Left lung (tissue), 10 donors: ENCODE data around the gene ENG. TPM values are rescaled to one million over a fixed set of nuclear protein-coding genes. Genes with fewer than 3 reads are reported as not detected.

Source experiments
- ATAC-seq: fragments of 200-7000 bp; cut with Tn5 transposase; one replicate; pipeline ENCODE4 v1.9.1; 2020; ENCODE audit warnings: moderate library complexity
- DNase-seq, 4 donors: peaks; one replicate each; pipeline ENCODE4 v3.0.0-alpha.2; 2013 to 2020
- H3K27ac ChIP-seq, 2 donors: fragments of 200-600 bp; sonication (generic) in 1 of 2; one replicate each; pipeline versions ENCODE4 v1.5.0 to v1.8.0; 2020 to 2021
- H3K27me3 ChIP-seq, 2 donors: fragments of 200-600 bp; sonication (generic) in 1 of 2; one replicate each; pipeline versions ENCODE4 v1.5.0 to v1.8.0; 2020 to 2021
- H3K36me3 ChIP-seq, 2 donors: fragments of 200-600 bp; sonication (generic) in 1 of 2; one replicate each; pipeline versions ENCODE4 v1.5.0 to v1.8.0; 2020 to 2021
- H3K4me1 ChIP-seq, 2 donors: fragments of 200-600 bp; one replicate each; pipeline ENCODE4 v1.8.0; 2021
- H3K4me3 ChIP-seq, 2 donors: fragments of 200-600 bp; sonication (generic) in 1 of 2; one replicate each; pipeline versions ENCODE4 v1.5.0 to v1.8.0; 2020 to 2021; ENCODE audit warnings: mild to moderate bottlenecking in 1 of 2
- H3K9me3 ChIP-seq, 2 donors: fragments of 200-600 bp; sonication (generic) in 1 of 2; one replicate each; pipeline versions ENCODE4 v1.5.0 to v1.8.0; 2020 to 2021
- CTCF ChIP-seq, 2 donors: fragments of 200-600 bp; sonication (generic) in 1 of 2; IDR thresholded peaks; one replicate each; pipeline versions ENCODE4 v1.5.0 to v1.8.0; 2021; ENCODE audit warnings: antibody characterized with exemption in 2 of 2
- intact Hi-C, 2 donors: fragments of 100-400 bp; cut with DNase I; formaldehyde crosslinking; loops; one replicate each; pipeline versions ENCODE4 v1.11.2 to v1.14.2; 2022
- polyA plus RNA-seq, 6 donors: library from polyadenylated mRNA; unstranded; fragments of 120-200 nt; gene quantifications; one replicate each; pipeline ENCODE4 v1.2.1, GENCODE V29; 2013; ENCODE audit not compliant: insufficient read length in 6 of 6
- total RNA-seq, 2 donors: library from RNA; stranded (reverse); fragmentation: NEBNext Ultra II Directional; extraction: Animal tissue kit (Norgen Biotek cat#: 25700); gene quantifications; one replicate each; pipeline ENCODE4 v1.2.1, GENCODE V29; 2021
- donor health status: DM: no; HTN: yes; CAD: no.
- donor health status: DM: no; HTN: no; CAD: no.

The ENG gene
- total and polyA plus RNA-seq, 8 donors: 71.8 to 354 (median 93.6) TPM

- intact Hi-C loops: no loop called here
- Histone ChIP-seq H3K9me3 (no peaks in the 10 kb centered on the region), H3K36me3 (peaks cover 0 to 25% of the 10 kb centered on the region in 2 donors), H3K4me3 (peak overlapping the region in 1 of 2 donors; percentile 74), H3K4me1 (peaks cover 12 to 79% of the 10 kb centered on the region in 2 donors), H3K27ac (peak overlapping the region in 1 of 2 donors; percentile 70), H3K27me3 (no peaks in the 10 kb centered on the region)
- no peak for TF ChIP-seq CTCF (IDR thresholded peaks at IDR 0.05)
- ATAC-seq (no peak), DNase-seq (no peak)
Observed at GRCh38 chr9:127771570-127772189, 82.8 kb downstream of the ENG start.

GRCh38 chr9:127770905-127771569 lies 83.4 kb downstream of the ENG start:
- TF ChIP-seq CTCF (IDR thresholded peaks at IDR 0.05): no peak
- intact Hi-C loops: no loop called here
- ATAC-seq (peak; percentile 98), DNase-seq (peak; percentile 96 to 100 (median 99))
- H3K36me3 ChIP-seq: peaks cover 0 to 32% of the 10 kb centered on the region in 2 donors
- H3K9me3 ChIP-seq: no peaks in the 10 kb centered on the region
- peaks cover 12 to 81% of the 10 kb centered on the region in 2 donors for H3K4me1 ChIP-seq
- no peaks in the 10 kb centered on the region for H3K27me3 ChIP-seq
- H3K4me3 ChIP-seq: peak overlapping the region; percentile 43 to 74
- peak overlapping the region; percentile 70 to 73 for H3K27ac ChIP-seq

GRCh38 chr9:127770583-127770904 lies 83.9 kb downstream of the ENG start:
- no peak for ATAC-seq
- H3K27me3 ChIP-seq: no peaks in the 10 kb centered on the region
- peak overlapping the region; percentile 43 to 74 for H3K4me3 ChIP-seq
- DNase-seq: no peak
- no peak for TF ChIP-seq CTCF (IDR thresholded peaks at IDR 0.05)
- intact Hi-C loops: no loop called here
- peak overlapping the region; percentile 70 to 73 for H3K27ac ChIP-seq
- H3K36me3 ChIP-seq: peaks cover 0 to 34% of the 10 kb centered on the region in 2 donors
- H3K9me3 ChIP-seq: no peaks in the 10 kb centered on the region
- peaks cover 12 to 81% of the 10 kb centered on the region in 2 donors for H3K4me1 ChIP-seq

GRCh38 chr9:127769929-127770582 lies 84.4 kb downstream of the ENG start:
- no peak for TF ChIP-seq CTCF (IDR thresholded peaks at IDR 0.05)
- intact Hi-C loops: no loop called here
- ATAC-seq: no peak
- peak overlapping the region; percentile 70 to 73 for H3K27ac ChIP-seq
- peaks cover 12 to 83% of the 10 kb centered on the region in 2 donors for H3K4me1 ChIP-seq
- H3K36me3 ChIP-seq: peaks cover 0 to 34% of the 10 kb centered on the region in 2 donors
- no peak for DNase-seq
- H3K9me3 ChIP-seq: no peaks in the 10 kb centered on the region
- no peaks in the 10 kb centered on the region for H3K27me3 ChIP-seq
- H3K4me3 ChIP-seq: peak overlapping the region; percentile 43 to 74

- Histone ChIP-seq H3K27ac (peak overlapping the region; percentile 70 to 73), H3K9me3 (no peaks in the 10 kb centered on the region), H3K4me3 (peak overlapping the region in 1 of 2 donors; percentile 74), H3K27me3 (no peaks in the 10 kb centered on the region), H3K4me1 (peaks cover 12 to 84% of the 10 kb centered on the region in 2 donors), H3K36me3 (peaks cover 0 to 30% of the 10 kb centered on the region in 2 donors)
- no peak for TF ChIP-seq CTCF (IDR thresholded peaks at IDR 0.05)
- ATAC-seq: no peak
- intact Hi-C loops: no loop called here
- no peak for DNase-seq
Observed at GRCh38 chr9:127769101-127769500, 85.4 kb downstream of the ENG start.
